ENCODE measurements around the gene PPP2R3B. TPM values are rescaled to one million over a fixed set of nuclear protein-coding genes. Genes with fewer than 3 reads are reported as not detected.

PPP2R3B gene
- total RNA-seq, 1 experiment from 2014 or later = 19.1 TPM

DNA sequence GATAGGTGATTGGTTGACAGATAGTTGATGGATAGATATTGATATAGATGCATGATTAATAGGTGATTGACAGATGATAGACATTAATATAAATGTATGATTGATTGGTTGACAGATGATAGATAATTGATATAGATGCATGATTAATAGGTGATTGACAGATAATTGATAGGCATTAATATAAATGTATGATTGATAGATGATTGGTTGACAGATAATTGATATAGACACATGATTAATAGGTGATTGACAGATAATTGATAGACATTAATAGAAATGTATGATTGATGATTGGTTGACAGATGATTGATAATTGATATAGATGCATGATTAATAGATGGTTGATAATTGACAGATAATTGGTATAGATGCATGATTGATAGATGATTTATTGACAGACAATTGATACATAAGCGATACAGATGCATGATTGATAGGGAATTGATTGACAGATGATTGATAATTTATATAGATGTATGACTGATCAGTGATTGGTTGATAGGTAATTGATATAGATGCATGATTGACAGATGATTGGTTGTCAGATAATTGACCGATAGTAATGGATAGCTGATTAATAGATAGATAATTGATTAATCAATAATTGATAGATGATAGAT is 44.9 kb upstream of the PPP2R3B start (continued):
- TF ChIP-seq CEBPB (IDR thresholded peaks at IDR 0.05; ENCODE audit: low read depth) (no peak), ZNF274 (IDR thresholded peaks at IDR 0.05; ENCODE audit: low read depth, low read length) (no peak), POLR2A (IDR thresholded peaks at IDR 0.05; ENCODE audit: borderline replicate concordance, extremely low read depth, insufficient read depth, insufficient read length) (no peak)
- TF ChIP-seq, protein P1, sequence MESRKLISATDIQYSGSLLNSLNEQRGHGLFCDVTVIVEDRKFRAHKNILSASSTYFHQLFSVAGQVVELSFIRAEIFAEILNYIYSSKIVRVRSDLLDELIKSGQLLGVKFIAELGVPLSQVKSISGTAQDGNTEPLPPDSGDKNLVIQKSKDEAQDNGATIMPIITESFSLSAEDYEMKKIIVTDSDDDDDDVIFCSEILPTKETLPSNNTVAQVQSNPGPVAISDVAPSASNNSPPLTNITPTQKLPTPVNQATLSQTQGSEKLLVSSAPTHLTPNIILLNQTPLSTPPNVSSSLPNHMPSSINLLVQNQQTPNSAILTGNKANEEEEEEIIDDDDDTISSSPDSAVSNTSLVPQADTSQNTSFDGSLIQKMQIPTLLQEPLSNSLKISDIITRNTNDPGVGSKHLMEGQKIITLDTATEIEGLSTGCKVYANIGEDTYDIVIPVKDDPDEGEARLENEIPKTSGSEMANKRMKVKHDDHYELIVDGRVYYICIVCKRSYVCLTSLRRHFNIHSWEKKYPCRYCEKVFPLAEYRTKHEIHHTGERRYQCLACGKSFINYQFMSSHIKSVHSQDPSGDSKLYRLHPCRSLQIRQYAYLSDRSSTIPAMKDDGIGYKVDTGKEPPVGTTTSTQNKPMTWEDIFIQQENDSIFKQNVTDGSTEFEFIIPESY (IDR thresholded peaks at IDR 0.05; ENCODE audit: extremely low read depth, insufficient replicate concordance, low read length) = no peak
- TF ChIP-seq, protein P2, sequence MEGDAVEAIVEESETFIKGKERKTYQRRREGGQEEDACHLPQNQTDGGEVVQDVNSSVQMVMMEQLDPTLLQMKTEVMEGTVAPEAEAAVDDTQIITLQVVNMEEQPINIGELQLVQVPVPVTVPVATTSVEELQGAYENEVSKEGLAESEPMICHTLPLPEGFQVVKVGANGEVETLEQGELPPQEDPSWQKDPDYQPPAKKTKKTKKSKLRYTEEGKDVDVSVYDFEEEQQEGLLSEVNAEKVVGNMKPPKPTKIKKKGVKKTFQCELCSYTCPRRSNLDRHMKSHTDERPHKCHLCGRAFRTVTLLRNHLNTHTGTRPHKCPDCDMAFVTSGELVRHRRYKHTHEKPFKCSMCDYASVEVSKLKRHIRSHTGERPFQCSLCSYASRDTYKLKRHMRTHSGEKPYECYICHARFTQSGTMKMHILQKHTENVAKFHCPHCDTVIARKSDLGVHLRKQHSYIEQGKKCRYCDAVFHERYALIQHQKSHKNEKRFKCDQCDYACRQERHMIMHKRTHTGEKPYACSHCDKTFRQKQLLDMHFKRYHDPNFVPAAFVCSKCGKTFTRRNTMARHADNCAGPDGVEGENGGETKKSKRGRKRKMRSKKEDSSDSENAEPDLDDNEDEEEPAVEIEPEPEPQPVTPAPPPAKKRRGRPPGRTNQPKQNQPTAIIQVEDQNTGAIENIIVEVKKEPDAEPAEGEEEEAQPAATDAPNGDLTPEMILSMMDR (IDR thresholded peaks at IDR 0.05 in 2 of 3, conservative IDR thresholded peaks at IDR 0.05 in 1 of 3; ENCODE audit: borderline replicate concordance in 1 of 3, insufficient read depth in 1 of 3, low read depth in 2 of 3, low read length in 2 of 3) = no peak
- TF ChIP-seq, protein P3, sequence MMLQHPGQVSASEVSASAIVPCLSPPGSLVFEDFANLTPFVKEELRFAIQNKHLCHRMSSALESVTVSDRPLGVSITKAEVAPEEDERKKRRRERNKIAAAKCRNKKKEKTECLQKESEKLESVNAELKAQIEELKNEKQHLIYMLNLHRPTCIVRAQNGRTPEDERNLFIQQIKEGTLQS (IDR thresholded peaks at IDR 0.05) = no peak

DNA sequence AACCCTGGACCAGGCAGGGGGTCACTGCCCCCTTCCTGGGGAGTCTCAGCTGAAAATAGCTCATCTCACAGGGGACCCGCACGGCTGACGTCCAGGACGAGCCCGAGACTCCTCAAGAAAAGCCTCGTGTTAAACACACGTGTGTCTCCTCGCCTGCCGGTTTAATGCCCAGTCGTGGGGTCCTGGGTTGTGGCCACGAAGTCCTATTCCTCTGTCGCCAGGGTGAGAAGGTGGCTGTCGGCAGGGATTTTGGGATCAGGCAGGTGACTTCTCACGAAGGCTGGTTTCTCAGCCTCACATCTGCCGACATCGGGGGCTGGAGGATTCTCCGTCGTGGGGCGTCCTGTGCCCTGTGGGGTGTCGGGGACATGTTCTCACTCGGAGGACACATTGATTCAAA is 44.3 kb upstream of the PPP2R3B start:
- Histone ChIP-seq H3K27ac (ENCODE audit: low read depth, low read length) (no peak overlapping the region), H3K36me3 (ENCODE audit: control insufficient read depth in 1 of 2, insufficient read depth in 2 of 2, low read length in 2 of 2) (no peaks in the 10 kb centered on the region), H3K9me2 (ENCODE audit: insufficient read depth) (no peaks in the 10 kb centered on the region), H2AFZ (ENCODE audit: low read depth, low read length, poor library complexity, severe bottlenecking) (no peak overlapping the region), H3K79me2 (ENCODE audit: insufficient read depth, low read length) (no peaks in the 10 kb centered on the region), H3K4me3 (replicated peaks in 1 of 2; ENCODE audit: low read depth in 1 of 2, low read length in 2 of 2) (no peak overlapping the region), H4K20me1 (ENCODE audit: insufficient read depth) (no peaks in the 10 kb centered on the region), H3K27me3 (ENCODE audit: insufficient read depth, low read length) (no peaks in the 10 kb centered on the region), H3K9me3 (ENCODE audit: control insufficient read depth in 1 of 2, insufficient read depth in 1 of 2, low read depth in 1 of 2, low read length in 2 of 2) (no peaks in the 10 kb centered on the region), H3K9ac (ENCODE audit: low read length) (no peak overlapping the region), H3K4me1 (ENCODE audit: control insufficient read depth in 1 of 2, insufficient read depth in 2 of 2, low read length in 2 of 2) (no peaks in the 10 kb centered on the region), H3K4me2 (ENCODE audit: low read length) (no peak overlapping the region)
- ATAC-seq = no peak
- POLR2A ChIA-PET = no interaction called here
- RAD21 ChIA-PET (ENCODE audit: low non-redundant PET in 1 of 2, low total read pairs in 2 of 2, uncharacterized antibody in 2 of 2, unreplicated experiment in 2 of 2) = no interaction called here
- no peak for DNase-seq (ENCODE audit: low read depth, low spot score)
- BruUV-seq (replicated peaks) = no TSS peak
- intact Hi-C loops (cut with micrococcal nuclease) = no loop called here
- CTCF ChIA-PET = no interaction called here
- no peak for TF ChIP-seq RAD21 (IDR thresholded peaks at IDR 0.05; ENCODE audit: low read depth)
- TF ChIP-seq ZFX (IDR thresholded peaks at IDR 0.05) = no peak
- TF ChIP-seq, protein P2 (IDR thresholded peaks at IDR 0.05 in 2 of 3, conservative IDR thresholded peaks at IDR 0.05 in 1 of 3; ENCODE audit: borderline replicate concordance in 1 of 3, insufficient read depth in 1 of 3, low read depth in 2 of 3, low read length in 2 of 3) = no peak
- no peak for TF ChIP-seq CEBPB (IDR thresholded peaks at IDR 0.05; ENCODE audit: low read depth)
- no peak for TF ChIP-seq EZH2 (IDR thresholded peaks at IDR 0.05)
- TF ChIP-seq CBX3 (IDR thresholded peaks at IDR 0.05; ENCODE audit: low read depth) = no peak
- no peak for TF ChIP-seq SP1 (IDR thresholded peaks at IDR 0.05; ENCODE audit: low read depth)
- TF ChIP-seq, protein P4, sequence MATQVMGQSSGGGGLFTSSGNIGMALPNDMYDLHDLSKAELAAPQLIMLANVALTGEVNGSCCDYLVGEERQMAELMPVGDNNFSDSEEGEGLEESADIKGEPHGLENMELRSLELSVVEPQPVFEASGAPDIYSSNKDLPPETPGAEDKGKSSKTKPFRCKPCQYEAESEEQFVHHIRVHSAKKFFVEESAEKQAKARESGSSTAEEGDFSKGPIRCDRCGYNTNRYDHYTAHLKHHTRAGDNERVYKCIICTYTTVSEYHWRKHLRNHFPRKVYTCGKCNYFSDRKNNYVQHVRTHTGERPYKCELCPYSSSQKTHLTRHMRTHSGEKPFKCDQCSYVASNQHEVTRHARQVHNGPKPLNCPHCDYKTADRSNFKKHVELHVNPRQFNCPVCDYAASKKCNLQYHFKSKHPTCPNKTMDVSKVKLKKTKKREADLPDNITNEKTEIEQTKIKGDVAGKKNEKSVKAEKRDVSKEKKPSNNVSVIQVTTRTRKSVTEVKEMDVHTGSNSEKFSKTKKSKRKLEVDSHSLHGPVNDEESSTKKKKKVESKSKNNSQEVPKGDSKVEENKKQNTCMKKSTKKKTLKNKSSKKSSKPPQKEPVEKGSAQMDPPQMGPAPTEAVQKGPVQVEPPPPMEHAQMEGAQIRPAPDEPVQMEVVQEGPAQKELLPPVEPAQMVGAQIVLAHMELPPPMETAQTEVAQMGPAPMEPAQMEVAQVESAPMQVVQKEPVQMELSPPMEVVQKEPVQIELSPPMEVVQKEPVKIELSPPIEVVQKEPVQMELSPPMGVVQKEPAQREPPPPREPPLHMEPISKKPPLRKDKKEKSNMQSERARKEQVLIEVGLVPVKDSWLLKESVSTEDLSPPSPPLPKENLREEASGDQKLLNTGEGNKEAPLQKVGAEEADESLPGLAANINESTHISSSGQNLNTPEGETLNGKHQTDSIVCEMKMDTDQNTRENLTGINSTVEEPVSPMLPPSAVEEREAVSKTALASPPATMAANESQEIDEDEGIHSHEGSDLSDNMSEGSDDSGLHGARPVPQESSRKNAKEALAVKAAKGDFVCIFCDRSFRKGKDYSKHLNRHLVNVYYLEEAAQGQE (IDR thresholded peaks at IDR 0.05; ENCODE audit: low read depth) = no peak
- no peak for TF ChIP-seq FOSL1 (IDR thresholded peaks at IDR 0.05; ENCODE audit: low read depth)
- TF ChIP-seq SIN3A (IDR thresholded peaks at IDR 0.05; ENCODE audit: low read depth) = no peak
- TF ChIP-seq POLR2AphosphoS5 (IDR thresholded peaks at IDR 0.05; ENCODE audit: low read depth, low read length) = no peak

All from HCT116 (cell line).